ENCODE data around the gene NDUFB8.

DNA sequence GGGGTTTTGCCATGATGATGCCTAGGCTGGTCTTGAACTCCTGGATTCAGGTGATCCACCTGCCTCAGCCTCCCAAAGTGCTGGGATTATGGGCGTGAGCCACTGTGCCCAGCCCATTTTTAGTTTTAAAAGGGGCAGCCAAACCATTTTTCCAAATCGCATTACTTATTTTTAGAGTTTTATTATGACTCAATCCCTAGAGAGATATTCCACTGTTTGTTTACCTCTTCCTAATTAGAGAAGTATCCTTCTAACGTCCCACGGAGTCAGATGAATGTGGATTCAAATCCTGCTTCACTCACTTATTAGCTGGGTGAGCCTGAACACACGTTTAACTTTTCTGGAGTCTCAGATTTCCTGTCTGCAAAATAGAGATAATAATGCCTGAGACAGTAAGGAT, 51.7 kb downstream of the NDUFB8 start:
- TF ChIP-seq JUN (IDR thresholded peaks at IDR 0.05; ENCODE audit: borderline replicate concordance, insufficient read depth, insufficient read length, low read depth), result no peak
- TF ChIP-seq, protein P1, sequence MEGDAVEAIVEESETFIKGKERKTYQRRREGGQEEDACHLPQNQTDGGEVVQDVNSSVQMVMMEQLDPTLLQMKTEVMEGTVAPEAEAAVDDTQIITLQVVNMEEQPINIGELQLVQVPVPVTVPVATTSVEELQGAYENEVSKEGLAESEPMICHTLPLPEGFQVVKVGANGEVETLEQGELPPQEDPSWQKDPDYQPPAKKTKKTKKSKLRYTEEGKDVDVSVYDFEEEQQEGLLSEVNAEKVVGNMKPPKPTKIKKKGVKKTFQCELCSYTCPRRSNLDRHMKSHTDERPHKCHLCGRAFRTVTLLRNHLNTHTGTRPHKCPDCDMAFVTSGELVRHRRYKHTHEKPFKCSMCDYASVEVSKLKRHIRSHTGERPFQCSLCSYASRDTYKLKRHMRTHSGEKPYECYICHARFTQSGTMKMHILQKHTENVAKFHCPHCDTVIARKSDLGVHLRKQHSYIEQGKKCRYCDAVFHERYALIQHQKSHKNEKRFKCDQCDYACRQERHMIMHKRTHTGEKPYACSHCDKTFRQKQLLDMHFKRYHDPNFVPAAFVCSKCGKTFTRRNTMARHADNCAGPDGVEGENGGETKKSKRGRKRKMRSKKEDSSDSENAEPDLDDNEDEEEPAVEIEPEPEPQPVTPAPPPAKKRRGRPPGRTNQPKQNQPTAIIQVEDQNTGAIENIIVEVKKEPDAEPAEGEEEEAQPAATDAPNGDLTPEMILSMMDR (IDR thresholded peaks at IDR 0.05; ENCODE audit: extremely low read depth in 1 of 2, insufficient read depth in 1 of 2, low read depth in 1 of 2, low read length in 2 of 2), result no peak
- no peak for TF ChIP-seq POLR2AphosphoS5 (IDR thresholded peaks at IDR 0.05; ENCODE audit: insufficient read depth, low read depth, low read length)
- TF ChIP-seq MYC (IDR thresholded peaks at IDR 0.05; ENCODE audit: low read depth, low read length), result no peak
- TF ChIP-seq, protein P2, sequence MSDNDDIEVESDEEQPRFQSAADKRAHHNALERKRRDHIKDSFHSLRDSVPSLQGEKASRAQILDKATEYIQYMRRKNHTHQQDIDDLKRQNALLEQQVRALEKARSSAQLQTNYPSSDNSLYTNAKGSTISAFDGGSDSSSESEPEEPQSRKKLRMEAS (IDR thresholded peaks at IDR 0.05; ENCODE audit: insufficient read depth, insufficient read length), result no peak
- no peak for TF ChIP-seq EZH2 (IDR thresholded peaks at IDR 0.05; ENCODE audit: borderline replicate concordance, low read depth, low read length, severe bottlenecking)
- TF ChIP-seq POLR2A (IDR thresholded peaks at IDR 0.05; ENCODE audit: low read depth, low read length), result no peak
- TF ChIP-seq FOS (IDR thresholded peaks at IDR 0.05; ENCODE audit: borderline replicate concordance, insufficient read depth, low read length), result no peak
- TF ChIP-seq GATA2 (IDR thresholded peaks at IDR 0.05; ENCODE audit: insufficient read depth, insufficient read length, low read depth, low read length), result no peak
